HepG2 (cell line): Measurements from ENCODE around the gene CHRM2. TPM values are rescaled to one million over a fixed set of nuclear protein-coding genes. Genes with fewer than 3 reads are reported as not detected.

ENCODE experiments used
- ATAC-seq: fragments of 200-7000 bp; cut with Tn5 transposase; 3 replicates; pipeline ENCODE4 v1.9.1; 2020; ENCODE audit warnings: mild to moderate bottlenecking, moderate library complexity
- BruUV-seq: library from RNA; stranded (reverse); fragments of 400-500 nt; replicated peaks from 2 replicates; lab custom pipeline; 2021; lab: Mats Ljungman, UMichigan
- CTCF ChIA-PET: fragments of 300-600 bp; formaldehyde crosslinking; extraction: SDS; loops from one replicate; lab custom pipeline; 2021; ENCODE audit warnings: low total read pairs, inconsistent platforms, low intra/inter-chr PET ratio; lab: Yijun Ruan, JAX
- POLR2A ChIA-PET: fragments of 350-600 bp; sonication (Branson Sonifier 250); formaldehyde crosslinking; loops from one replicate; lab custom pipeline; 2020; ENCODE audit warnings: antibody characterized with exemption, inconsistent platforms; lab: Yijun Ruan, JAX
- DNase-seq: peaks from one replicate; pipeline ENCODE4 v3.0.0-alpha.2; 2015; ENCODE audit warnings: low spot score
- FAIRE-seq: peaks from 3 replicates; lab custom pipeline; 2011; peaks lifted over from hg19 to GRCh38; lab: Jason Lieb, UNC
- H2AFZ ChIP-seq: one replicate; pipeline ENCODE4 v1.6.1; 2011; ENCODE audit warnings: low read length, inconsistent platforms
- H3K27ac ChIP-seq: fragments of 300-600 bp; 3 replicates; pipeline ENCODE4 v1.8.0; 2011; ENCODE audit warnings: mixed run types, mild to moderate bottlenecking, mixed read lengths, low read length, inconsistent platforms; ENCODE audit not compliant: insufficient read depth; ENCODE audit errors: extremely low read length
- H3K27me3 ChIP-seq, 2 experiments: fragments of 200-600 bp in 1 of 2; 2 replicates in 1 of 2; 3 replicates in 1 of 2; pipeline versions ENCODE4 v1.6.0 to v1.8.0; 2011; ENCODE audit warnings: low read length in 2 of 2, mild to moderate bottlenecking in 2 of 2, moderate library complexity in 2 of 2, inconsistent platforms in 1 of 2; ENCODE audit not compliant: insufficient read depth in 2 of 2, control insufficient read depth in 1 of 2
- H3K36me3 ChIP-seq, 2 experiments: fragments of 200-600 bp in 1 of 2; replicated peaks in 1 of 2; 2 replicates in 1 of 2; 3 replicates in 1 of 2; pipeline versions ENCODE4 v1.5.1 to v1.8.0; 2011; ENCODE audit warnings: low read length in 2 of 2, inconsistent platforms in 1 of 2; ENCODE audit not compliant: insufficient read depth in 2 of 2, control insufficient read depth in 1 of 2
- H3K4me1 ChIP-seq: 2 replicates; pipeline ENCODE4 v1.5.1; 2012; ENCODE audit warnings: low read length, inconsistent platforms; ENCODE audit not compliant: insufficient read depth
- H3K4me2 ChIP-seq: 2 replicates; pipeline ENCODE4 v1.6.0; 2011; ENCODE audit warnings: low read depth, low read length, inconsistent platforms
- H3K4me3 ChIP-seq, 3 experiments: fragments of 200-600 bp in 1 of 3; sonication (generic), shearing (Covaris generic) in 1 of 3; replicated peaks in 1 of 3; 2 replicates each; pipeline ENCODE4 v1.5.1; 2011 to 2016; ENCODE audit warnings: low read length in 3 of 3, inconsistent platforms in 2 of 3, low read depth in 2 of 3, mild to moderate bottlenecking in 2 of 3, control low read depth in 1 of 3, mixed read lengths in 1 of 3; ENCODE audit not compliant: insufficient read depth in 1 of 3
- H3K79me2 ChIP-seq: one replicate; pipeline ENCODE4 v1.6.1; 2011; ENCODE audit warnings: low read length, inconsistent platforms; ENCODE audit not compliant: insufficient read depth
- H3K9ac ChIP-seq: 2 replicates; pipeline ENCODE4 v1.6.0; 2011; ENCODE audit warnings: mild to moderate bottlenecking, low read depth, low read length, inconsistent platforms; ENCODE audit not compliant: insufficient read depth
- H3K9me3 ChIP-seq: 2 replicates; pipeline ENCODE4 v1.5.1; 2012; ENCODE audit warnings: mild to moderate bottlenecking, low read length
- H4K20me1 ChIP-seq: 2 replicates; pipeline ENCODE4 v1.6.0; 2011; ENCODE audit warnings: inconsistent platforms, mild to moderate bottlenecking, low read length, moderate library complexity; ENCODE audit not compliant: insufficient read depth
- EED ChIP-seq: sonication (generic); formaldehyde crosslinking; IDR thresholded peaks from 2 replicates; pipeline ENCODE4 v1.5.0; 2020; ENCODE audit warnings: mild to moderate bottlenecking, missing genetic modification reagents
- GABPB1 ChIP-seq: IDR thresholded peaks from 2 replicates; pipeline ENCODE4 v1.6.1; 2016; ENCODE audit warnings: mild to moderate bottlenecking, missing genetic modification reagents, moderate library complexity, missing compliant biosample characterization
- KMT2A ChIP-seq: sonication (generic); formaldehyde crosslinking; IDR thresholded peaks from 2 replicates; pipeline ENCODE4 v1.4.0; 2020; ENCODE audit warnings: missing genetic modification reagents
- MIXL1 ChIP-seq: IDR thresholded peaks from 2 replicates; pipeline ENCODE4 v1.6.1; 2016
- NR1H2 ChIP-seq: sonication (generic); formaldehyde crosslinking; IDR thresholded peaks from 2 replicates; pipeline ENCODE4 v1.8.1; 2022; ENCODE audit warnings: low read depth, missing genetic modification reagents, borderline replicate concordance
- PHF5A ChIP-seq: IDR thresholded peaks from one replicate; pipeline ENCODE4 v1.6.1; 2018; ENCODE audit warnings: low read depth, missing genetic modification reagents; ENCODE audit not compliant: unreplicated experiment
- RBM39 ChIP-seq: fragments of 200-400 bp; formaldehyde crosslinking; IDR thresholded peaks from one replicate; pipeline ENCODE4 v1.6.1; 2018; ENCODE audit warnings: antibody characterized with exemption, mild to moderate bottlenecking, low read depth, low read length; ENCODE audit not compliant: poor library complexity, severe bottlenecking
- RFX5 ChIP-seq: IDR thresholded peaks from 2 replicates; pipeline ENCODE4 v1.6.1; 2011; ENCODE audit warnings: low read depth, low read length, improper control_type of control experiment
- SMARCE1 ChIP-seq: fragments of 450-650 bp; IDR thresholded peaks from 2 replicates; pipeline ENCODE4 v1.6.1; 2017; ENCODE audit warnings: borderline replicate concordance
- TBP ChIP-seq: sonication (generic); formaldehyde crosslinking; IDR thresholded peaks from 2 replicates; pipeline ENCODE4 v1.5.0; 2020; ENCODE audit warnings: missing genetic modification reagents
- ZBTB7B ChIP-seq: sonication (generic); formaldehyde crosslinking; IDR thresholded peaks from 2 replicates; pipeline ENCODE4 v1.4.0; 2020; ENCODE audit warnings: missing genetic modification reagents
- ZKSCAN5 ChIP-seq: sonication (generic); formaldehyde crosslinking; IDR thresholded peaks from 2 replicates; pipeline ENCODE4 v1.5.1; 2020; ENCODE audit warnings: mild to moderate bottlenecking, missing genetic modification reagents
- ZNF251 ChIP-seq: sonication (generic); formaldehyde crosslinking; IDR thresholded peaks from 2 replicates; pipeline ENCODE4 v1.9.0; 2021; ENCODE audit warnings: mild to moderate bottlenecking, missing genetic modification reagents
- ZNF674 ChIP-seq: sonication (generic); formaldehyde crosslinking; IDR thresholded peaks from 2 replicates; pipeline ENCODE4 v1.5.0; 2020; ENCODE audit warnings: low read depth, mild to moderate bottlenecking, missing genetic modification reagents
- WGBS: methylation state at CpG from one replicate; pipeline ENCODE4 v1.1.6; 2017; ENCODE audit warnings: low lambda C conversion rate; 5-methylcytosine and 5-hydroxymethylcytosine counted together
- in situ Hi-C: cut with HindIII; loops from 2 replicates; pipeline ENCODE4 v1.10.0; 2017; ENCODE audit warnings: low pct_unique_long_range_greater_than_20kb; ENCODE audit not compliant: extremely low pct_ligation_motif_present
- intact Hi-C: fragments of 100-400 bp; cut with micrococcal nuclease; formaldehyde crosslinking; loops from one replicate; pipeline ENCODE4 v1.10.0; 2022; ENCODE audit not compliant: unreplicated experiment
- polyA plus RNA-seq, 8 experiments: library from polyadenylated mRNA; depleted of rRNA in 3 of 8; stranded (reverse) in 7 of 8; unstranded in 1 of 8; fragments of >200 nt; fragmentation: Illumina TruSeq in 4 of 8; extraction: Trizol in 4 of 8; gene quantifications; 2 replicates each; pipeline versions ENCODE4 v1.2.1 to v1.2.3, GENCODE V29; 2011 to 2016; ENCODE audit warnings: low read depth in 4 of 8, missing spikeins in 1 of 8, mixed read lengths in 1 of 8; ENCODE audit not compliant: insufficient read depth in 1 of 8
- total RNA-seq, 5 experiments: library from RNA; depleted of rRNA; stranded (reverse); fragments of >200 nt; fragmentation: Illumina TruSeq; extraction: Trizol; gene quantifications; 2 replicates each; pipeline ENCODE4 v1.2.3, GENCODE V29; 2016; ENCODE audit warnings: low read depth in 1 of 5
- TF ChIP-seq, protein P1 (sequence below): sonication (generic); formaldehyde crosslinking; IDR thresholded peaks from 2 replicates; pipeline ENCODE4 v1.9.0; 2022; ENCODE audit warnings: low read depth, missing genetic modification reagents
- TF ChIP-seq, protein P2 (sequence below): IDR thresholded peaks from 2 replicates; pipeline ENCODE4 v1.6.1; 2016; ENCODE audit warnings: low read depth, missing genetic modification reagents, missing compliant biosample characterization
- TF ChIP-seq, protein P3 (sequence below): fragments of 450-650 bp; IDR thresholded peaks from 2 replicates; pipeline ENCODE4 v1.6.1; 2017

The CHRM2 gene
- total and polyA plus RNA-seq, 2 of the 13 experiments (the other 11 are each of a cell fraction or from before 2014, with no cell fraction given) = not detected

DNA sequence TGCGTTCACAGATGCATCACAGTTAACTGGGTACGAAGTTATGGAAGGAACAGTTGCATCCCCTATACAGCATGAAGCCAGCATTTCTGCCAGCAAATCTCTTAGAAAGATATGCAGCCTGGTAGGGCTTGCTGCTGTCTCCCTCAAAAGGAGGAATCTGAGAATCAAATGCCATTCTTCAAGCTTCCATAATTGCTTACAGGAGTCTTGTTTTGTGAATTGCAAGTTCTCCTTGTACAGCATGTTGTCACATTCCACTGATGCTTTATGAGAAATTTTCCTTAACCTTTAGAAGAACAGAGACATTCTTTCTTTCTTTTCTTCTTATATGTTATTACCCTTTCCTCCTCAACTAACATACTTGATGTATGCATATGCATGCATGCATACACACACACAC is 134.6 kb downstream of the CHRM2 start:
- no TSS peak for BruUV-seq
- CTCF ChIA-PET = no interaction called here
- POLR2A ChIA-PET = no interaction called here
- TF ChIP-seq RBM39 (no peak), GABPB1 (CRISPR knock-in tag) (no peak), NR1H2 (CRISPR knock-in tag) (no peak), ZNF251 (CRISPR knock-in tag) (no peak), SMARCE1 (no peak), MIXL1 (CRISPR knock-in tag) (no peak), ZBTB7B (no peak), PHF5A (no peak), KMT2A (CRISPR knock-in tag) (no peak), EED (CRISPR knock-in tag) (no peak), ZKSCAN5 (CRISPR knock-in tag) (no peak), RFX5 (no peak), TBP (CRISPR knock-in tag) (no peak), ZNF674 (CRISPR knock-in tag) (no peak)
- TF ChIP-seq, protein P1, sequence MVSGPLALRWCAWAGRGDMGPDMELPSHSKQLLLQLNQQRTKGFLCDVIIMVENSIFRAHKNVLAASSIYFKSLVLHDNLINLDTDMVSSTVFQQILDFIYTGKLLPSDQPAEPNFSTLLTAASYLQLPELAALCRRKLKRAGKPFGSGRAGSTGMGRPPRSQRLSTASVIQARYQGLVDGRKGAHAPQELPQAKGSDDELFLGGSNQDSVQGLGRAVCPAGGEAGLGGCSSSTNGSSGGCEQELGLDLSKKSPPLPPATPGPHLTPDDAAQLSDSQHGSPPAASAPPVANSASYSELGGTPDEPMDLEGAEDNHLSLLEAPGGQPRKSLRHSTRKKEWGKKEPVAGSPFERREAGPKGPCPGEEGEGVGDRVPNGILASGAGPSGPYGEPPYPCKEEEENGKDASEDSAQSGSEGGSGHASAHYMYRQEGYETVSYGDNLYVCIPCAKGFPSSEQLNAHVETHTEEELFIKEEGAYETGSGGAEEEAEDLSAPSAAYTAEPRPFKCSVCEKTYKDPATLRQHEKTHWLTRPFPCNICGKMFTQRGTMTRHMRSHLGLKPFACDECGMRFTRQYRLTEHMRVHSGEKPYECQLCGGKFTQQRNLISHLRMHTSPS (CRISPR knock-in tag) = no peak
- TF ChIP-seq, protein P2, sequence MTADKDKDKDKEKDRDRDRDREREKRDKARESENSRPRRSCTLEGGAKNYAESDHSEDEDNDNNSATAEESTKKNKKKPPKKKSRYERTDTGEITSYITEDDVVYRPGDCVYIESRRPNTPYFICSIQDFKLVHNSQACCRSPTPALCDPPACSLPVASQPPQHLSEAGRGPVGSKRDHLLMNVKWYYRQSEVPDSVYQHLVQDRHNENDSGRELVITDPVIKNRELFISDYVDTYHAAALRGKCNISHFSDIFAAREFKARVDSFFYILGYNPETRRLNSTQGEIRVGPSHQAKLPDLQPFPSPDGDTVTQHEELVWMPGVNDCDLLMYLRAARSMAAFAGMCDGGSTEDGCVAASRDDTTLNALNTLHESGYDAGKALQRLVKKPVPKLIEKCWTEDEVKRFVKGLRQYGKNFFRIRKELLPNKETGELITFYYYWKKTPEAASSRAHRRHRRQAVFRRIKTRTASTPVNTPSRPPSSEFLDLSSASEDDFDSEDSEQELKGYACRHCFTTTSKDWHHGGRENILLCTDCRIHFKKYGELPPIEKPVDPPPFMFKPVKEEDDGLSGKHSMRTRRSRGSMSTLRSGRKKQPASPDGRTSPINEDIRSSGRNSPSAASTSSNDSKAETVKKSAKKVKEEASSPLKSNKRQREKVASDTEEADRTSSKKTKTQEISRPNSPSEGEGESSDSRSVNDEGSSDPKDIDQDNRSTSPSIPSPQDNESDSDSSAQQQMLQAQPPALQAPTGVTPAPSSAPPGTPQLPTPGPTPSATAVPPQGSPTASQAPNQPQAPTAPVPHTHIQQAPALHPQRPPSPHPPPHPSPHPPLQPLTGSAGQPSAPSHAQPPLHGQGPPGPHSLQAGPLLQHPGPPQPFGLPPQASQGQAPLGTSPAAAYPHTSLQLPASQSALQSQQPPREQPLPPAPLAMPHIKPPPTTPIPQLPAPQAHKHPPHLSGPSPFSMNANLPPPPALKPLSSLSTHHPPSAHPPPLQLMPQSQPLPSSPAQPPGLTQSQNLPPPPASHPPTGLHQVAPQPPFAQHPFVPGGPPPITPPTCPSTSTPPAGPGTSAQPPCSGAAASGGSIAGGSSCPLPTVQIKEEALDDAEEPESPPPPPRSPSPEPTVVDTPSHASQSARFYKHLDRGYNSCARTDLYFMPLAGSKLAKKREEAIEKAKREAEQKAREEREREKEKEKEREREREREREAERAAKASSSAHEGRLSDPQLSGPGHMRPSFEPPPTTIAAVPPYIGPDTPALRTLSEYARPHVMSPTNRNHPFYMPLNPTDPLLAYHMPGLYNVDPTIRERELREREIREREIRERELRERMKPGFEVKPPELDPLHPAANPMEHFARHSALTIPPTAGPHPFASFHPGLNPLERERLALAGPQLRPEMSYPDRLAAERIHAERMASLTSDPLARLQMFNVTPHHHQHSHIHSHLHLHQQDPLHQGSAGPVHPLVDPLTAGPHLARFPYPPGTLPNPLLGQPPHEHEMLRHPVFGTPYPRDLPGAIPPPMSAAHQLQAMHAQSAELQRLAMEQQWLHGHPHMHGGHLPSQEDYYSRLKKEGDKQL (CRISPR knock-in tag) = no peak
- TF ChIP-seq, protein P3, sequence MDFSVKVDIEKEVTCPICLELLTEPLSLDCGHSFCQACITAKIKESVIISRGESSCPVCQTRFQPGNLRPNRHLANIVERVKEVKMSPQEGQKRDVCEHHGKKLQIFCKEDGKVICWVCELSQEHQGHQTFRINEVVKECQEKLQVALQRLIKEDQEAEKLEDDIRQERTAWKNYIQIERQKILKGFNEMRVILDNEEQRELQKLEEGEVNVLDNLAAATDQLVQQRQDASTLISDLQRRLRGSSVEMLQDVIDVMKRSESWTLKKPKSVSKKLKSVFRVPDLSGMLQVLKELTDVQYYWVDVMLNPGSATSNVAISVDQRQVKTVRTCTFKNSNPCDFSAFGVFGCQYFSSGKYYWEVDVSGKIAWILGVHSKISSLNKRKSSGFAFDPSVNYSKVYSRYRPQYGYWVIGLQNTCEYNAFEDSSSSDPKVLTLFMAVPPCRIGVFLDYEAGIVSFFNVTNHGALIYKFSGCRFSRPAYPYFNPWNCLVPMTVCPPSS = no peak

More for the DNA sequence above, 134.6 kb downstream of the CHRM2 start:
- Histone ChIP-seq H3K9ac (no peak overlapping the region), H3K79me2 (no peaks in the 10 kb centered on the region), H2AFZ (no peak overlapping the region), H4K20me1 (no peaks in the 10 kb centered on the region), H3K27ac (no peak overlapping the region), H3K4me1 (no peaks in the 10 kb centered on the region), H3K9me3 (no peaks in the 10 kb centered on the region), H3K4me3 (no peak overlapping the region), H3K36me3 (no peaks in the 10 kb centered on the region), H3K4me2 (no peak overlapping the region), H3K27me3 (no peaks in the 10 kb centered on the region)
- no peak for ATAC-seq
- 0% methylated on average over 2 of the region's 2 CpGs for WGBS
- FAIRE-seq = no peak
- in situ Hi-C loops (no loop called here), intact Hi-C loops (no loop called here)
- DNase-seq = no peak
